Spleen (tissue), 11 donors: ENCODE measurements around the gene MACROD2. TPM values are rescaled to one million over a fixed set of nuclear protein-coding genes. Genes with fewer than 3 reads are reported as not detected.

Experiments
- DNase-seq: peaks from one replicate; pipeline ENCODE4 v3.0.0-alpha.2; 2020
- H3K27ac ChIP-seq, 8 donors: fragments of 200-600 bp; sonication (generic) in 7 of 8; 1 replicate in 4 of 8; 2 replicates in 4 of 8; pipeline versions ENCODE4 v1.5.0 to v1.8.0; 2016 to 2021; ENCODE audit warnings: inconsistent platforms in 4 of 8, mild to moderate bottlenecking in 4 of 8, moderate library complexity in 1 of 8
- H3K27me3 ChIP-seq, 7 donors: fragments of 200-600 bp; sonication (generic) in 6 of 7; replicated peaks in 1 of 7; 1 replicate in 4 of 7; 2 replicates in 3 of 7; pipeline versions ENCODE4 v1.5.0 to v1.8.0; 2016 to 2021; ENCODE audit warnings: inconsistent platforms in 3 of 7, mild to moderate bottlenecking in 1 of 7
- H3K36me3 ChIP-seq, 6 donors: fragments of 200-600 bp; sonication (generic) in 5 of 6; 1 replicate in 4 of 6; 2 replicates in 2 of 6; pipeline versions ENCODE4 v1.5.0 to v1.8.0; 2016 to 2021; ENCODE audit warnings: inconsistent platforms in 2 of 6
- H3K4me1 ChIP-seq, 6 donors: fragments of 200-600 bp; sonication (generic) in 5 of 6; 1 replicate in 3 of 6; 2 replicates in 3 of 6; pipeline versions ENCODE4 v1.5.0 to v1.8.0; 2016 to 2021; ENCODE audit warnings: inconsistent platforms in 3 of 6
- H3K4me3 ChIP-seq, 8 donors: fragments of 200-600 bp; sonication (generic) in 7 of 8; 1 replicate in 4 of 8; 2 replicates in 4 of 8; pipeline versions ENCODE4 v1.5.0 to v1.8.0; 2016 to 2021; ENCODE audit warnings: inconsistent platforms in 4 of 8, mild to moderate bottlenecking in 4 of 8, moderate library complexity in 2 of 8
- H3K9me3 ChIP-seq, 8 donors: fragments of 200-600 bp; sonication (generic) in 7 of 8; 1 replicate in 4 of 8; 2 replicates in 4 of 8; pipeline versions ENCODE4 v1.5.0 to v1.8.0; 2016 to 2021; ENCODE audit warnings: inconsistent platforms in 4 of 8
- POLR2A ChIP-seq, 3 donors: fragments of 450-650 bp; IDR thresholded peaks; one replicate each; pipeline ENCODE4 v1.5.1; 2017; ENCODE audit warnings: antibody characterized with exemption in 3 of 3, mild to moderate bottlenecking in 1 of 3
- POLR2AphosphoS5 ChIP-seq, 3 donors: sonication (generic); formaldehyde crosslinking; IDR thresholded peaks; one replicate each; pipeline ENCODE4 v1.5.1; 2017; ENCODE audit warnings: antibody characterized with exemption in 3 of 3
- WGBS, 5 donors: extraction: QIAGEN DNeasy Blood & Tissue Kit in 3 of 5; methylation state at CpG; one replicate each; pipeline versions ENCODE4 v1.1.5 to v1.1.7; 2013 to 2018; 5-methylcytosine and 5-hydroxymethylcytosine counted together
- intact Hi-C: fragments of 100-400 bp; cut with DNase I; formaldehyde crosslinking; loops from one replicate; pipeline ENCODE4 v1.15.0; 2023; ENCODE audit warnings: low total_unique reads
- polyA plus RNA-seq, 3 donors: library from polyadenylated mRNA; stranded (reverse); fragments of 200-250 nt; gene quantifications; one replicate each; pipeline ENCODE4 v1.2.1, GENCODE V29; 2013
- total RNA-seq, 7 donors: library from RNA; depleted of rRNA in 3 of 7; stranded (reverse); fragments of >200 nt in 3 of 7; fragmentation: NEBNext Ultra II Directional in 4 of 7; extraction: Animal tissue kit (Norgen Biotek cat#: 25700) in 4 of 7; gene quantifications; one replicate each; pipeline versions ENCODE4 v1.1.0 to v1.2.1, GENCODE V29; 2016 to 2021
- TF ChIP-seq, protein P1 (sequence below), 11 experiments: fragments of 200-600 bp in 7 of 11; fragments of 450-650 bp in 4 of 11; sonication (generic) in 4 of 11; IDR thresholded peaks in 8 of 11; conservative IDR thresholded peaks in 3 of 11; 1 replicate in 7 of 11; 2 replicates in 4 of 11; pipeline versions ENCODE4 v1.4.0 to v1.8.0; 2016 to 2021; ENCODE audit warnings: antibody characterized with exemption in 11 of 11, inconsistent platforms in 4 of 11, mild to moderate bottlenecking in 1 of 11
- donor health status: healthy with polysubstance abuse.
- donor health status: DM: no; HTN: no; CAD: no; lungs with moderate emphysema.
- donor health status: DM: no; HTN: no; CAD: no.
- donor health status: Bipolar disorder and iron deficiency.
- donor health status: healthy.
- donor health status: DM: no; HTN: no; CAD: no.
- donor health status: DM: yes; HTN: yes; CAD: no.

Gene MACROD2
- total and polyA plus RNA-seq, 10 donors: 1.5 to 4.7 (median 3.4) TPM

DNA sequence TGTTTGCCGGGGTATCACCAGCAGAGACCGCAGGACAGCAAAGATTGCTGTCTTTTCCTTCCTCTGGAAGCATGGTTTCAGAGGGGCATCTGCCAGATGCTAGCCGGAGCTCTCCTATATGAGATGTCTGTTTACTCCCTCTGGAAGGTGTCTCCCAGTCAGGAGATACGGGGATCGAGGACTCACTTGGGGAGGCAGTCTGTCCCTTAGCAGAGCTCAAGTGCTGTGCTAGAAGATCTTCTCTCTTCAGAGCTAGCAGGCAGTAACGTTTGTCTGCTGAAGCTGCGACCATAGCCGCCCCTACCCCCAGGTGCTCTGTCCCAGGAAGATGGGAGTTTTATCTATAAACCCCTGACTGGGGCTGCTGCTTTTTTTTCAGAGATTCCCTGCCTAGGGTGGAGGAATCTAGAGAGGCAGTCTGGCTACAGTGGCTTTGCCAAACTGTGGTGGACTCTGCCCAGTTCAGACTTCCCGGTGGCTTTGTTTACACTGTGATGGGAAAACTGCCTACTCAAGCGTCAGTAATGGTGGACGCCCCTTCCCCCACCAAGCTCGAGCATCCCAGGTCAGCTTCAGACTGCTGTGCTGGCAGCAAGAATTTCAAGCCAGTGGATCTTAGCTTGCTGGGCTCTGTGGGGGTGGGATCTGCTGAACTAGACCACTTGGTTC, 475.0 kb downstream of the MACROD2 start:
- no peak overlapping the region for H3K27ac ChIP-seq
- no peaks in the 10 kb centered on the region for H3K36me3 ChIP-seq
- no peak for DNase-seq
- H3K4me3 ChIP-seq: no peak overlapping the region
- TF ChIP-seq POLR2AphosphoS5 (IDR thresholded peaks at IDR 0.05): no peak
- TF ChIP-seq, protein P1, sequence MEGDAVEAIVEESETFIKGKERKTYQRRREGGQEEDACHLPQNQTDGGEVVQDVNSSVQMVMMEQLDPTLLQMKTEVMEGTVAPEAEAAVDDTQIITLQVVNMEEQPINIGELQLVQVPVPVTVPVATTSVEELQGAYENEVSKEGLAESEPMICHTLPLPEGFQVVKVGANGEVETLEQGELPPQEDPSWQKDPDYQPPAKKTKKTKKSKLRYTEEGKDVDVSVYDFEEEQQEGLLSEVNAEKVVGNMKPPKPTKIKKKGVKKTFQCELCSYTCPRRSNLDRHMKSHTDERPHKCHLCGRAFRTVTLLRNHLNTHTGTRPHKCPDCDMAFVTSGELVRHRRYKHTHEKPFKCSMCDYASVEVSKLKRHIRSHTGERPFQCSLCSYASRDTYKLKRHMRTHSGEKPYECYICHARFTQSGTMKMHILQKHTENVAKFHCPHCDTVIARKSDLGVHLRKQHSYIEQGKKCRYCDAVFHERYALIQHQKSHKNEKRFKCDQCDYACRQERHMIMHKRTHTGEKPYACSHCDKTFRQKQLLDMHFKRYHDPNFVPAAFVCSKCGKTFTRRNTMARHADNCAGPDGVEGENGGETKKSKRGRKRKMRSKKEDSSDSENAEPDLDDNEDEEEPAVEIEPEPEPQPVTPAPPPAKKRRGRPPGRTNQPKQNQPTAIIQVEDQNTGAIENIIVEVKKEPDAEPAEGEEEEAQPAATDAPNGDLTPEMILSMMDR (IDR thresholded peaks at IDR 0.05 in 8 of 11, conservative IDR thresholded peaks at IDR 0.05 in 3 of 11): no peak
- TF ChIP-seq POLR2A (IDR thresholded peaks at IDR 0.05): no peak
- no peaks in the 10 kb centered on the region for H3K27me3 ChIP-seq
- H3K9me3 ChIP-seq: peaks cover 0 to 24% (median 15%) of the 10 kb centered on the region in 8 donors
- H3K4me1 ChIP-seq: no peaks in the 10 kb centered on the region
- intact Hi-C loops: no loop called here
- 74 to 81% (median 77%) methylated on average over 10 to 12 of the region's 12 CpGs for WGBS, 5 donors

DNA sequence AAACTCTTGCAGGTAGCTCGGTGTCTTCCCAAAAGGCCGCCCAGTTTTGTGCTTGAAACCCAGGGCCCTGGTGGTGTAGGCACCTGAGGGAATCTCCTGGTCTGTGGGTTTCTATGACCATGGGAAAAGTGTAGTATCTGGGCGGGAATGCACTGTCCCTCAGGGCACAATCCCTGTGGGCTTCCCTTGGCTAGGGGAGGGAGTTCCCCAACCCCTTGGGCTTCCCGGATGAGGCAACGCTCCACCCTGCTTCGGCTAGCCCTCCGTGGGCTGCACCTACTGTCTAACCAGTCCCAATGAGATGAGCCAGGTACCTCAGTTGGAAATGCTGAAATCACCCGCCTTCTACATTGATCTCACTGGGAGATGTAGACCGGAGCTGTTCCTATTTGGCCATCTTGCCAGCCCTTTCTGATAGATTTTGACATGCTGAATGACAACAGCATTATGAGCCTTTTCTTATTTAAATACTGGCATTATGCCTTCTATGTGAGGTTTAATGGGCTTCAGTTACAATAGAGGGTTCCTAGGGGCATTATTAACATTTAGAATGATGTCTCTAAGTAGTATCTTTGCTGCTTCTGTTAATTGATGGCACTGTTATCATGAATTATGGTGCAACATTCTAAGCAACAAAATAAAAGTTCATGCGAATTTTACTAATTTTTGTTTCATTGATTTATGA, 475.8 kb downstream of the MACROD2 start:
- Histone ChIP-seq H3K4me1 (no peaks in the 10 kb centered on the region), H3K27ac (no peak overlapping the region), H3K9me3 (peaks cover 0 to 23% (median 10%) of the 10 kb centered on the region in 8 donors), H3K36me3 (no peaks in the 10 kb centered on the region), H3K4me3 (no peak overlapping the region), H3K27me3 (no peaks in the 10 kb centered on the region)
- TF ChIP-seq POLR2AphosphoS5 (IDR thresholded peaks at IDR 0.05) (no peak), POLR2A (IDR thresholded peaks at IDR 0.05) (no peak)
- TF ChIP-seq, protein P1 (IDR thresholded peaks at IDR 0.05 in 8 of 11, conservative IDR thresholded peaks at IDR 0.05 in 3 of 11): no peak
- 83 to 96% (median 89%) methylated on average over 10 of the region's 10 CpGs for WGBS, 5 donors
- intact Hi-C loops: no loop called here
- DNase-seq: no peak

DNA sequence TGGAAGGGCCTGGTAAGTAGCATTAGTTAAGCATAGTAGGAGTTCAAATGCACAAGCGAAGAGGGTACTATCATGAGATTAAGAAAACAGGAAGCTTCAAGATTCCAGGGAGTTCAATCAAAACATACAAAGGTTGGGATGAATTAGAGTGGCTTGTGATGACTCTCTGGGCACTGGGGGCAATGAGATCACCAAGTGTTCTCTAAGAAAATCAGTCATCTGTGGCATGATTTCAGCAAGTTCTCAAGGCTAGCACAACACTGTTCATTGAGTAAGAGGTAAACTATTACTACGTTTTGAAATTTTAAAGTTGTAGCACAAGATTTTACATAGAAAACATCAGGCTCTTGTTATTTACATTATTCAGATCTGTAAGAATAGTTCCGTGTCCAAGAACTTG, 481.8 kb downstream of the MACROD2 start:
- Histone ChIP-seq H3K27me3 (no peaks in the 10 kb centered on the region), H3K36me3 (no peaks in the 10 kb centered on the region), H3K27ac (no peak overlapping the region), H3K4me1 (no peaks in the 10 kb centered on the region), H3K9me3 (peaks cover 0 to 4% (median 0%) of the 10 kb centered on the region in 8 donors), H3K4me3 (no peak overlapping the region)
- TF ChIP-seq POLR2AphosphoS5 (IDR thresholded peaks at IDR 0.05) (no peak), POLR2A (IDR thresholded peaks at IDR 0.05) (no peak)
- TF ChIP-seq, protein P1 (IDR thresholded peaks at IDR 0.05 in 8 of 11, conservative IDR thresholded peaks at IDR 0.05 in 3 of 11): no peak
- intact Hi-C loops: no loop called here
- no peak for DNase-seq
- 68 to 87% (median 77%) methylated on average over 3 of the region's 3 CpGs for WGBS, 5 donors

DNA sequence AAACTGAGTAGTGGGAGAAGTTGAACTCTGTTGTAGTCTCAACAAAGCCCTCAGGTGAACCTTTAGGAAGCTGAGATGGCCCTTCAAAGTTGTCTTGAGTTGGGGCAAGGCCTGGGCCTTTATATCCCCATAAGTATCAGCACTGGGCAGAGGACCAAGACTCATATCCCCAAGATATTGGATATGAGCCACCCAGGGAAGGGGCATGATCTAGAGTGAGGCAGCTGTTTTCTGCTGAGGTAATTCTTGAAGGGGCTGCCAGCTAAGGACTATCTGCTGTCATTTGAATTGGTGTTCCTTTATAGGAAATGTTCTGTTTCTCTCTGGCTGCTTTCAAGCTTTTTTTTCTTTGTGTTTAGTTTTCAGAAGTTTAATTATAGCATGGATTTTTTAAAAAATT, 482.8 kb downstream of the MACROD2 start:
- Histone ChIP-seq H3K4me1 (no peaks in the 10 kb centered on the region), H3K4me3 (no peak overlapping the region), H3K27me3 (no peaks in the 10 kb centered on the region), H3K36me3 (no peaks in the 10 kb centered on the region), H3K27ac (no peak overlapping the region), H3K9me3 (peaks cover 0 to 6% (median 0%) of the 10 kb centered on the region in 8 donors)
- no peak for DNase-seq
- intact Hi-C loops: no loop called here
- TF ChIP-seq, protein P1 (IDR thresholded peaks at IDR 0.05 in 8 of 11, conservative IDR thresholded peaks at IDR 0.05 in 3 of 11): no peak
- TF ChIP-seq POLR2A (IDR thresholded peaks at IDR 0.05) (no peak), POLR2AphosphoS5 (IDR thresholded peaks at IDR 0.05) (no peak)
